Loucy (cell line): ENCODE results near the gene XPNPEP1.

Experiments
- CTCF ChIP-seq: fragments of 200-600 bp; sonication (generic); conservative IDR thresholded peaks from 2 replicates; pipeline ENCODE4 v1.5.1; 2014; ENCODE audit warnings: mild to moderate bottlenecking, antibody characterized with exemption, low read length
- EZH2phosphoT487 ChIP-seq: fragments of 200-600 bp; IDR thresholded peaks from 2 replicates; pipeline ENCODE4 v1.6.1; 2018; ENCODE audit warnings: antibody characterized with exemption, mild to moderate bottlenecking, moderate library complexity, borderline replicate concordance

GRCh38 chr10:109937460-109938065 is 14.3 kb upstream of the XPNPEP1 start:
- TF ChIP-seq CTCF (no peak), EZH2phosphoT487 (no peak)
